Muscle of back (tissue), 13 donors: ENCODE results near the gene IGDCC3. TPM values are rescaled to one million over a fixed set of nuclear protein-coding genes. Genes with fewer than 3 reads are reported as not detected.
A peak's percentile ranks its signal among the peaks of the same experiment; 100 is the strongest.

Experiments
- DNase-seq, 3 donors: peaks; one replicate each; pipeline versions ENCODE4 v3.0.0 to v3.0.0-alpha.2; 2013
- long read RNA-seq, 9 donors: transcript quantifications; one replicate each; lab custom pipeline, GENCODE V29; 2026
- polyA plus RNA-seq, 10 donors: library from polyadenylated mRNA; unstranded; fragments of 120-200 nt; gene quantifications; one replicate each; pipeline ENCODE4 v1.2.1, GENCODE V29; 2013; ENCODE audit not compliant: insufficient read length in 10 of 10

The IGDCC3 gene
- polyA plus RNA-seq = 1 to 10 TPM; 1.6 to 3.3 (median 2.8) TPM
- long read RNA-seq, donor 1 = 0 reads
- long read RNA-seq, donor 2 = 0 reads
- long read RNA-seq, donor 3 = 0 reads
- long read RNA-seq, donor 4 = 0 reads
- long read RNA-seq, donor 5, full-length matches to known transcripts = 1 of 1 reads
- long read RNA-seq, donor 5, partial matches to known transcripts = 0 of 1 reads
- long read RNA-seq, donor 5, other reads (novel, unspliced or antisense) = 0 of 1 reads
- long read RNA-seq, donor 6 = 0 reads
- long read RNA-seq, donor 7 = 0 reads
- long read RNA-seq, donor 8 = 0 reads
- long read RNA-seq, donor 9 = 0 reads

- peak in 1 of 3 donors; percentile 57 for DNase-seq
Measured at GRCh38 chr15:65377976-65378366, at the start of gene IGDCC3. IGDCC3 (minus strand) TSS chr15:65378002; CDS start chr15:65377788, 214 bp downstream.

DNA sequence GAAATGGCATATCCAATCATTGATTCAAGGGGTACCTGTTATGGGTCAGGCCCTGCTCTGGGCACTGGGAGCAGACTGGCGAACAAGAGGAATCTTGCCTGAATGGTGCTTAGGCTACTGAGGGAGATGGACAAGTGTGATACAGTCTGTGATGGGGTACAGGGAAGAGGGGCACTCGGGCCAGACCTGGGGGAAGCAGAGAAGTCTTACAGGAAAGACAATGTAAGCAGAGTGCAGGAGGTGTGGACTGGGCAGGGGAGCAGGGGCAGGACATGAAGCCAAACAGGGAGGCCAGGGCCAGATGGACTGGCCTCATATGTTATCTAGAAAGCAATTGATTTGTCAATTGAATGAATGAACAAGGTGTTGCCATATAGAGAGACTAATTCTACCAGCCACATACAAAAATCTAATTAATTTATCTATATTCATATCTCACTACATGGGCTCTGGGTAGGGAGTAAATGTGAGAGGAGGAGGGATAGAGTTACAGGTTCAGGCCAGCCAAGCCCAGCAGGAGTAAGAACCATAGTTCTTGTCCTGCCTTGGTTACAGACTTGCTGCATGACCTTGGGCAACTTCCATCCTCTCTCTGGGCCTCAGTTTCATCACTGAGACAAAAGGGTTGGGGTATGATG, 48.5 kb upstream of the IGDCC3 start:
- DNase-seq = no peak

DNA sequence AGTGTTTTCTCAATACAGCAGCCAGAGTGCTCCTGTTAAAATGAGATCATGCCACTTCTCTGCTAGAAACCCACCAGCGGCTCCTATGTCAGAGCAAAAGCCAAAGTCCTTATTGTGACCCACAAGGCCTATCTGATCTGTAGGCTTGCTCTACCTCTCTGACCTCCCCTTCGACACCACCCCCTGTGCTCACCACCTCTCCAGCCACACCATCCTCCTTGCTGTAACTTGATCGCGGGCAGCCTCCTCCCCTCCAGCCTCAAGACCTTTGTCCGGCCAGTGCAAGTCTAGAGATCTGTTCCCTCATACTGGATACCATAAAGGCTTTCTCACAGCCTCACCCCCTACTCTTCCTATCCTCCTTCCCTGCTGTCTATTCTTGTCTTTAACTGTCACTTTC, 46.9 kb upstream of the IGDCC3 start:
- DNase-seq = no peak

DNA sequence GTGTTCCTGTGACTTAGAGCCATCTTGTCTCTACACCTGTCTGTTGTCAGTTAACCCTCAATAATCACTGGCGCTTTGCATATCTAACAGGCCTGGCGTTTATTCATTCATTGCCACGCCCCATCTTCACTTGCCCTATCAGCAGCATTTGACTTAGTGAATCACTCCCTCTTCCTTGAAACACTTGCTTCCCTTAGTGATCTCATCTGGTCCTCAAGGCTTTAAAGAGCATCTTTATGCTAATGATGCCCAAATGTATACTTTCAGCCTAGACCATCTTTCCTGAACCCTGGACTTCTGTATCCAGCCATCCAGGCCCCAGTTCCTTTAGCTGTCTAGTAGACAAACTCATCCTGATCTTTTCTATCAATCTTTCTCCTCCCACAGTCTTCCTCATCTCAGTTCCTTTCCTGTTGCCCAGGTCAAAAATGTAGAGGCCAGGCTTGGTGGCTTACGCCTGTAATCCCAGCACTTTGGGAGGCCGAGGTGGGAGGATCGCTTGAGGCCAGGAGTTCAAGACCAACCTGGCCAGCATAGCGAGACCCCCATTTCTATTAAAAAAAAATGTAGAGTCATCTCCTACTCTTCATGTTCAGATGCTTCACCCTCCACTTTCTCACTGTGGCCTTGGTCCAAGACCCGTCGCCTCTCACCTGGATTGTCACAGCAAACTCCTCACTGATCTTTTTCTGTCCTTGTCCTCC, 46.3 kb upstream of the IGDCC3 start:
- no peak for DNase-seq

- peak in 1 of 3 donors; percentile 68 for DNase-seq
Measured at GRCh38 chr15:65423150-65423975, 45.6 kb upstream of the IGDCC3 start.

DNA sequence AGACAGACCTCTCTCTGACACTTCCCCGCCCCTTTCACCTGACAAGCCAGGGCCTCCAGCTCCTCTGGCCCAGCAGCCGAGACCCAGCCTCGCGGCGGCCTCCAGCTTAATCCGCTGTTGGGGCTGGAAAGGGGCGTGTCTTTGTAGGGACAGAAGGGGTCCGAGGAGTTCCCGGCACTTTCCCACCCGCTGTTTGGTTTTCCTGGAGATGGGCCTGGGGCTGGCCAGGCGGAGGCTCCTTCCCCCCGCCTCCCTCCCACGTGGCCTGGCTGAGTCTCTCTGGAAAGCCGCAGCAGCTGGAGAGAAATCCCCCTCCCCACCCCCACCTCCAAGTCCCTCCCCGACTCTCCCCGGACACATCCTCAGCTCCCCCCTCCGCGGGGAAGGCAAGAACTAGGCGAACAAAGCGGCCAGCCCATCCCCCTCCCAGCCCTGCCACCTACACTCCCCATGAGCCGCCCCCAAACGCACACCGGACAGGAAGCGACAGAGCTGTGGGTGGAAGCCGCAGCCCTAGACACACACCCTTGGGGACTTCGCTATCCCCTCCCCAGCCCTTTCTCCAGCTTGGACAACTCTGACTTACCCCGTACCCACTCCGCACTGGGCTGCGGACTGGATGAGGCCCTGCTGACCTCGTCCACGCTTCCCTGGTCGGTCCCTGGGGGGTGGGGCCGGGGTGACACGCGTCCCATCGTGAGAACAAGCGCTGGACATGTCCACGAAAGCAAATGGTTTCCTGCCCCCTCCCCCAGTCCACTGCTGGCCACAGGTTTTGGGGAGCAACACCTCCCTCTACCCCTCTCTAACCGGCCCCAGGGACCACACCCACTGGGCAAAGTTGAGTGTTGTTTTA, 43.8 kb upstream of the IGDCC3 start:
- DNase-seq = peak; percentile 91 to 96 (median 91)

DNA sequence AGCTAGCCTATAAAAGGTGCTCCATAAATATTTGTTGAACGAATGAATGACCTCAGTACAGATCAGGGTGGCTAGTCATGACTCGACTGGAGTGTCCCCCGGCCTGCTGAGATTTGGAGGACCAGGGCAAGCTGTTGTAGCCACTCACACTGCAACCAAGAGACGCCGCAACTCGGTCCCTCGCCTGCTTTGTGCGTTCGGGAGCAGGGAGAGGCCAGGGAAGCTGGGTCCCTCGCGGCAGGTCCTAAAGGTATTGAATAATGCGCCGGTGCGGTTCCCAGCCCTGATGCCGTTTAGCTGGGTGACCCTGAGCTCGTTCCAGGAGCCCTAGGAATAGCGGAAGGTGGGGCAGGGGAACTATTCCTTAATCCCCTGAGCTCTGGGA, 43.2 kb upstream of the IGDCC3 start:
- DNase-seq = no peak

DNA sequence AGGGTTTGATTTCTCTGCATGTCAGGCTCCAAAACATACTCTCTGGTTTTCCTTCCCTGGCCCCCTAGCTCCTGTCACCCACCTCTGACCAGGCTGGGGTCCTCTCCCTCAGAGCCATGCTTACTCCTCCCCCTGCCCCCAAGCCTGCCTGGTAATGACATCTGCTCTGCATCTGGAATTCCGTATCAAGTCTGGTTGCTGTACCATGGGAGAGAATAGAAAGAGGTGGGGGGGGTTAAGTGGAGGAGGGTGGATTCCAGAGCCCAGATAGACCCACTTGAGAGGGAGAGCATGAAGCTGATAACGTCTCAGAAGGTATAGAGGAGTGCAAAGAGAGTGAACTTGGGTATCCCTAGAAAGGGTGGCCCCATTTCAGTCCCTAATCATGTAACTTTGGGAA, 40.8 kb upstream of the IGDCC3 start:
- no peak for DNase-seq

- DNase-seq = peak; percentile 79 to 94 (median 83)
Measured at GRCh38 chr15:65416845-65417416, 39.1 kb upstream of the IGDCC3 start.

DNA sequence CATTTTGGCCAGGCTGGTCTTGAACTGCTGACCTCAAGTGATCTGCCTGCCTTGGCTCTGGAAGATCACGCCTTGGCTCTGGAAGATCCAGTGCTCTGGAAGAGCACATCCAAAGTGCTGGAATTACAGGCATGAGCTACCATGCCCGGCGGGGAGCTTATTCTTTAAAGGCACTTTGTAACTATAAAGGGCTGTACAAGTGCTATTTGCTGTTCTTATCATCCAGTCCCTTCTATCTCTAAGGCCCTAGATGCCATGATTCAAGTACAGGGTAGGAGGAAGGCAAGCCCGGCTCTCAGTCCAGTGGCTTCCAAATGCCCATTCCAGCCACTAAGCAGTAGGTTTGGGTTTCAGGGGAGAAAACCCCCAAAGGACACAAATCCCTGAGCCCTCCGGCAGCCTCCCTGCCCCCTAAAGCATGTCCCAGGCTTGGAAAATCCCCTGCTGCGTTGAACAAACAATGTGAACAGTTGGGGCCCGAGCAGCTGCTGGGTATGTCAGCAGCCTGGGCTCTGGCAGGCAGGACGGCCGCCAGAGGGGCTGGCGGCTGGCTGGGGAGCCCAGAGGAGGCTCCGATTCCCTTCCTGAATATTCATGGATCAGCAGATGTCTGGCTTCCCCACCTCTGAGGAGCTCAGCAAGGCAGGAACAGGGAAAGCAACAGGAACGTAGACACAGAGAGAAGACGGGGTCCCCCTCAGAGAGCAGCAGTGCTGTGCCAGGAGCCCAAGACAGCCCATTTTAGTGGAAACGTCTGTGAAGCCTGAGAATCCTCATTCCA, 37.2 kb upstream of the IGDCC3 start:
- DNase-seq = peak; percentile 79 to 84 (median 79)

GRCh38 chr15:65413760-65414144, 36.0 kb upstream of the IGDCC3 start:
- DNase-seq = no peak

- DNase-seq = no peak
Measured at GRCh38 chr15:65413051-65413759, 35.4 kb upstream of the IGDCC3 start.

GRCh38 chr15:65412556-65412955, 34.8 kb upstream of the IGDCC3 start:
- no peak for DNase-seq

DNA sequence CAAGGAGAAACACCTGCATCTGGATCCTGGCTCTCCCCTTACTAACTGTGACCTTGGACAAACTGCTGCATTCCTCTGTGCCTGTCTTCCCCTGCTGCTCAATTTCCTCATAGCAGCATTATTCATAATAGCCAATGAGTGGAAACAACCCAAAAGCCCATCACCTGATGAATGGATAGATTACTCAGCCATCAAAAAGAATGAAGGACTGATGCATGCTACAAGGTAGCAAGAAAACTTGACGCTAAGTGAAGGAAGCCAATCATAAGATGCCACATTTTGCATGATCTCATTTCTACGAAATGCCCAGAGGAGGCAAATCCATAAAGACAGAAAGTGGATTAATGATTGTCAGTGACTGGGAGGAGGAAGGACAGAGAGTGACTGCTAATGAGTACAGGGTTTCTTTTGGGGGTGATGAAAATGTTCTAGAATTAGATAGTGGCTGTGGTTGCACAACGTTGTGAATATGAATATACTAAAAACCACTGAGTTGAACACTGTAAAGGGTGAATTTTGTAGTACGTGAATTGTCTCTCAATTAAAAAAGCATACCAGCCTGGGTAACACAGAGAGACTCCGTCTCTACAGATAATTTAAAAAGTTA, 33.8 kb upstream of the IGDCC3 start:
- no peak for DNase-seq

DNA sequence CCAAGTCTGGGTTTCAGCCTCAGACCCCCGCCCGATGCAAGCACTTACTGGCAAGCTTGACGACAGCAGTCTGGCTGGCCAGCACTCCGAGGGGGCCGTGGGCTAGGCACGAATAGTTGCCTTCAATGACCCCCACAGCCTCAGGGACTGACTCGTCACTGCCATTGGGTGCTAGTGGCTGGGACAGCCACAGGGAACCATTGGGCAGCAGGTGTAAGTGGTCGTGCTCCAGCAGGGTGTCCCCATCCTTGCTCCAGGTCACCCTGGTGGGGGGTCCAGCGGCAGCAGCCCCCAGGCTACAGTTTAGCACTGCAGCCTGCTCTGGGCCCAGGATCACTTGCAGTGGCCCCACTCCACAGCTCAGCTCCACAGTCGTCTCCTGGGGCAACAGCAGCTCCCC, 33.2 kb upstream of the IGDCC3 start:
- DNase-seq = no peak

DNA sequence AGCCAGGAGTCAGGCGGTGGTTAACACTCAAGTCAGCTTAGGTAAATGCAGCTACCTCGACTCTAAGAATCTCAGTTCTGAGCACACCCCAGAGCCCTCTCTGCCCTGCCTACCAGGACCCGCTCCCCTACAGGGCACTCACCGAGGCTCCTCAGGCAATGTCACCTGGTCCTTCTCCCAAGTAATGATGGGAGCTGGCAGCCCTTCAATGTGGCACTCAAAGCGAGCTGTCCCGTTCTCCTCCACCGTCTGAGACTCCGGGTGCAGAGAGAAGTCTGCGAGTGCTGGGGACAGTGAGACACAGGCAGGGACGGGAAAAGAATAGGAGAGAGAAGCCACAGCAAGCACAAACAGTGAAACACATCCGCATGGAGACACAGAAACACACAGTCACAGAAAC, 32.2 kb upstream of the IGDCC3 start:
- DNase-seq = no peak

DNA sequence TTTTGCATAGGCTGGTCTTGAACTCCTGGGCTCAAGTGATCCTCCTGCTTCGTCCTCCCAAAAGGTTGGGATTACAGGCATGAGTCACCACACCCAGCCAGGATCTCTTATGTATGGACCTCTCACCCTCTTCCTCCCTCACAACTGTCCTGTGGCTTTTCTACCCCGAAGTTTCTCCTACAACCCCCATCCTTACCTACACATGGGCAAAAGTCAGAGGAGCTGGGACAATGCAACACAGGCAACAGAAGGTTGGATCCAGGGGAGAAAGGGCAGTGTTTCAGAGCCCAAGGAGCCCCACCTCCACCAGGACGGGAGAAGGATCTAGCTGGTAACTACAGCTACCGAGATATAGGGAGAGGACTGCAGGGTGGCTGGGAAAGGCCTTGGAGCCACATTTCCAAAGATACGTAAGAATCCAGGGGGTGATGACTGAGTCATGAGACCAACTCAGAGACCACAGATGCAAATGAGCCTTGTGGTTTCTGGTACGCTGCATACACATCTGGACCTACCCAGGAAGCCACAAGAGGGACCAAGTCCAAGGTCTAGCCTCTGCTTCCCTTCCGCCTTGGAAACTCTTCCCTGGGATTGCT, 31.3 kb upstream of the IGDCC3 start:
- peak in 1 of 3 donors; percentile 93 for DNase-seq

- DNase-seq = no peak
Measured at GRCh38 chr15:65408324-65409035, 30.7 kb upstream of the IGDCC3 start.
